AG04449 (cell line): Measurements from ENCODE around the gene ST6GAL1.
A peak's percentile ranks its signal among the peaks of the same experiment; 100 is the strongest.

Experiments
- CTCF ChIA-PET: fragments of 350-600 bp; formaldehyde crosslinking; extraction: SDS; loops from one replicate; lab custom pipeline; 2021; ENCODE audit warnings: antibody characterized with exemption; lab: Yijun Ruan, JAX
- POLR2A ChIA-PET: fragments of 400-600, 350-600 bp; formaldehyde crosslinking; extraction: SDS; loops from one replicate; lab custom pipeline; 2020; ENCODE audit warnings: antibody characterized with exemption, inconsistent platforms; lab: Yijun Ruan, JAX
- DNase-seq: peaks from one replicate; pipeline ENCODE4 v3.0.0-alpha.2; 2010; ENCODE audit warnings: low read depth, low spot score
- H3K4me3 ChIP-seq: 2 replicates; pipeline ENCODE4 v1.5.1; 2011; ENCODE audit warnings: low read depth, mild to moderate bottlenecking, control low read depth, low read length
- TF ChIP-seq, protein P1 (sequence below): IDR thresholded peaks from one replicate; pipeline ENCODE4 v1.5.1; 2011; ENCODE audit warnings: mild to moderate bottlenecking, moderate library complexity, low read length, control low read depth, inconsistent platforms; ENCODE audit not compliant: insufficient read depth; ENCODE audit errors: missing control alignments

ST6GAL1 gene

GRCh38 chr3:187085933-187086332 is 155.6 kb downstream of the ST6GAL1 start:
- DNase-seq, result no peak
- ChIA-PET CTCF (no interaction called here), POLR2A (no interaction called here)
- H3K4me3 ChIP-seq, result no peak overlapping the region
- TF ChIP-seq, protein P1, sequence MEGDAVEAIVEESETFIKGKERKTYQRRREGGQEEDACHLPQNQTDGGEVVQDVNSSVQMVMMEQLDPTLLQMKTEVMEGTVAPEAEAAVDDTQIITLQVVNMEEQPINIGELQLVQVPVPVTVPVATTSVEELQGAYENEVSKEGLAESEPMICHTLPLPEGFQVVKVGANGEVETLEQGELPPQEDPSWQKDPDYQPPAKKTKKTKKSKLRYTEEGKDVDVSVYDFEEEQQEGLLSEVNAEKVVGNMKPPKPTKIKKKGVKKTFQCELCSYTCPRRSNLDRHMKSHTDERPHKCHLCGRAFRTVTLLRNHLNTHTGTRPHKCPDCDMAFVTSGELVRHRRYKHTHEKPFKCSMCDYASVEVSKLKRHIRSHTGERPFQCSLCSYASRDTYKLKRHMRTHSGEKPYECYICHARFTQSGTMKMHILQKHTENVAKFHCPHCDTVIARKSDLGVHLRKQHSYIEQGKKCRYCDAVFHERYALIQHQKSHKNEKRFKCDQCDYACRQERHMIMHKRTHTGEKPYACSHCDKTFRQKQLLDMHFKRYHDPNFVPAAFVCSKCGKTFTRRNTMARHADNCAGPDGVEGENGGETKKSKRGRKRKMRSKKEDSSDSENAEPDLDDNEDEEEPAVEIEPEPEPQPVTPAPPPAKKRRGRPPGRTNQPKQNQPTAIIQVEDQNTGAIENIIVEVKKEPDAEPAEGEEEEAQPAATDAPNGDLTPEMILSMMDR, result no peak

GRCh38 chr3:187086831-187087230 is 156.5 kb downstream of the ST6GAL1 start:
- TF ChIP-seq, protein P1, result no peak
- no peak for DNase-seq
- H3K4me3 ChIP-seq, result no peak overlapping the region
- POLR2A ChIA-PET, result interaction anchor here (0.7 kb wide), 1 partner anchor 56 kb away, joined by 3 read pairs; no protein-coding TSS in a partner anchor
- CTCF ChIA-PET, result interaction anchor here (0.7 to 1.2 kb wide), 3 partner anchors 26 to 76 kb away, joined by 3 to 4 read pairs (median 3); no protein-coding TSS in a partner anchor

GRCh38 chr3:187088701-187089100 is 158.4 kb downstream of the ST6GAL1 start:
- POLR2A ChIA-PET, result no interaction called here
- CTCF ChIA-PET, result no interaction called here
- TF ChIP-seq, protein P1, result no peak
- no peak for DNase-seq
- H3K4me3 ChIP-seq, result no peak overlapping the region

GRCh38 chr3:187093320-187093719 is 163.0 kb downstream of the ST6GAL1 start:
- CTCF ChIA-PET, result interaction anchor here (0.6 to 2.0 kb wide), 4 partner anchors 20 to 122 kb away, joined by 3 to 9 read pairs (median 4); partner anchors contain the start of gene RPL39L
- no peak for DNase-seq
- TF ChIP-seq, protein P1, result no peak
- no peak overlapping the region for H3K4me3 ChIP-seq
- POLR2A ChIA-PET, result no interaction called here

GRCh38 chr3:187098923-187099512 is 168.7 kb downstream of the ST6GAL1 start:
- TF ChIP-seq, protein P1, result no peak
- no peak overlapping the region for H3K4me3 ChIP-seq
- no peak for DNase-seq
- POLR2A ChIA-PET, result no interaction called here
- CTCF ChIA-PET, result no interaction called here

- peak overlapping the region; percentile 43 for H3K4me3 ChIP-seq
- TF ChIP-seq, protein P1, result no peak
- POLR2A ChIA-PET, result interaction anchor here (1.3 kb wide), 1 partner anchor 318 kb away, joined by 5 read pairs; the partner anchor contains the start of gene EIF4A2
Measured at GRCh38 chr3:187101184-187102072, 171.1 kb downstream of the ST6GAL1 start.

More at GRCh38 chr3:187101184-187102072, 171.1 kb downstream of the ST6GAL1 start:
- DNase-seq, result no peak
- CTCF ChIA-PET, result interaction anchor here (0.8 to 5.5 kb wide), 6 partner anchors 12 to 137 kb away, joined by 3 to 67 read pairs (median 8); partner anchors contain the start of gene RPL39L
